ENCODE data around the gene MTCL1. TPM values are rescaled to one million over a fixed set of nuclear protein-coding genes. Genes with fewer than 3 reads are reported as not detected.

The MTCL1 gene
- total RNA-seq, 1 donor: 59.6 TPM

DNA sequence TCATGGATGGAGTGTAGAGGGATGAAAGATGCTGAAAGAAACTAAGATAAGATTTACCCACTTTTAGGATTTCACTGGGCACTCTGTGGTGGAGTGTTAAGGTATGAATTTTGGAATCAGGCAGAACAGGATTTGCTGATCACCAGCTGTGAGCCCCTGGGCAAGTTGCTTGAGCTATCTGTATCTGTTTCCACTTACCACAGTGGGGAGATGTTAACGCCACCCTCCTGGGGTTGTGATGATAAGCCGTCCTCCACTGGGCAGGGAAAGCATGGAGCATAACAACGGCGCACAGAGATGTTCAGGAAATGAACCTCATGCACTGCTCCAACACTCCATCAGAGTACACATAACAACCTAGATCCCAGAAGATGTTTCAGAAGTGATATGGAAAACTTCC lies 160.6 kb downstream of the MTCL1 start:
- TF ChIP-seq, protein P1, sequence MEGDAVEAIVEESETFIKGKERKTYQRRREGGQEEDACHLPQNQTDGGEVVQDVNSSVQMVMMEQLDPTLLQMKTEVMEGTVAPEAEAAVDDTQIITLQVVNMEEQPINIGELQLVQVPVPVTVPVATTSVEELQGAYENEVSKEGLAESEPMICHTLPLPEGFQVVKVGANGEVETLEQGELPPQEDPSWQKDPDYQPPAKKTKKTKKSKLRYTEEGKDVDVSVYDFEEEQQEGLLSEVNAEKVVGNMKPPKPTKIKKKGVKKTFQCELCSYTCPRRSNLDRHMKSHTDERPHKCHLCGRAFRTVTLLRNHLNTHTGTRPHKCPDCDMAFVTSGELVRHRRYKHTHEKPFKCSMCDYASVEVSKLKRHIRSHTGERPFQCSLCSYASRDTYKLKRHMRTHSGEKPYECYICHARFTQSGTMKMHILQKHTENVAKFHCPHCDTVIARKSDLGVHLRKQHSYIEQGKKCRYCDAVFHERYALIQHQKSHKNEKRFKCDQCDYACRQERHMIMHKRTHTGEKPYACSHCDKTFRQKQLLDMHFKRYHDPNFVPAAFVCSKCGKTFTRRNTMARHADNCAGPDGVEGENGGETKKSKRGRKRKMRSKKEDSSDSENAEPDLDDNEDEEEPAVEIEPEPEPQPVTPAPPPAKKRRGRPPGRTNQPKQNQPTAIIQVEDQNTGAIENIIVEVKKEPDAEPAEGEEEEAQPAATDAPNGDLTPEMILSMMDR (IDR thresholded peaks at IDR 0.05; ENCODE audit: insufficient read depth, low read depth, low read length): no peak
- DNase-seq (ENCODE audit: low read depth): no peak
- H3K4me3 ChIP-seq (ENCODE audit: low read depth, low read length): no peak overlapping the region

DNA sequence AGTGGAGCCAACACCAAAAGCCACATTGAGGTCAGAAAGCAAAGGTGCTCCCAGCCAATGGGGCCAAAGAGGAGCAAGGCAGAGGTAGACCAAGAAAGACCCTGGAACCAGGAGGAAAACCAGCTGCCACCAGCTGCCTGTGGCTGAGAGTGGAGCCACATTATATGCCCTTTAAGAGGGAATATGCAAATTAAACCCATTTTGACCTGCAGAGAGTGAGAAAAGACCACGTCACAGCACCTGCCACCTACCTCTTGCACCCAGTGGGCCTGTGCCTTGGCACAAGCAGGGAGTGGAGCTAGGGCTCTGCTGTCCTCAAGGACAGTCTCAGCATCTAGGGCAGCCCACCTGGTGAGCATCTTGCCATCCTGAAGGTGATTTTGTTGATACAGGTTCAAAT lies 161.3 kb downstream of the MTCL1 start:
- no peak overlapping the region for H3K4me3 ChIP-seq (ENCODE audit: low read depth, low read length)
- TF ChIP-seq, protein P1 (IDR thresholded peaks at IDR 0.05; ENCODE audit: insufficient read depth, low read depth, low read length): no peak
- no peak for DNase-seq (ENCODE audit: low read depth)

DNA sequence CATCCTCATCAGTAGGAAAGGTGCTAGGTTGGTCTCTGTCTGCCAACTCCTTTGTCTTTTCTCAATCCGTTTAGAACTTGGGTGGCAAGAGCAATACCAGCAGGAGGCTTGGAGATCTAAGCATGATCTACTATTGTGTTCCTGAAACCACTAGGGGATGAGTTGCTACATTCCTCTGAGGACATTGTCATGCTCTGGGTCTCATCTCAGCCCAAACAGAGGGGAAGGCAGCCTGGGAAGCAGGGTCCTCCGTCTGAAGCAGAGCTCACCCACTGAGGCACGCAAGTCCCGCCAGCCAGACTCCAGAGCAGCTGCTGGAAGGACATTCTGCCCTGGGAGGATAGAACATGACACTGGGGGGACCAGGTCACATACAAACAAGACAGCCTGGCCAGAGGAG lies 162.9 kb downstream of the MTCL1 start:
- TF ChIP-seq, protein P1 (IDR thresholded peaks at IDR 0.05; ENCODE audit: insufficient read depth, low read depth, low read length): no peak
- DNase-seq (ENCODE audit: low read depth): no peak
- H3K4me3 ChIP-seq (ENCODE audit: low read depth, low read length): no peak overlapping the region

DNA sequence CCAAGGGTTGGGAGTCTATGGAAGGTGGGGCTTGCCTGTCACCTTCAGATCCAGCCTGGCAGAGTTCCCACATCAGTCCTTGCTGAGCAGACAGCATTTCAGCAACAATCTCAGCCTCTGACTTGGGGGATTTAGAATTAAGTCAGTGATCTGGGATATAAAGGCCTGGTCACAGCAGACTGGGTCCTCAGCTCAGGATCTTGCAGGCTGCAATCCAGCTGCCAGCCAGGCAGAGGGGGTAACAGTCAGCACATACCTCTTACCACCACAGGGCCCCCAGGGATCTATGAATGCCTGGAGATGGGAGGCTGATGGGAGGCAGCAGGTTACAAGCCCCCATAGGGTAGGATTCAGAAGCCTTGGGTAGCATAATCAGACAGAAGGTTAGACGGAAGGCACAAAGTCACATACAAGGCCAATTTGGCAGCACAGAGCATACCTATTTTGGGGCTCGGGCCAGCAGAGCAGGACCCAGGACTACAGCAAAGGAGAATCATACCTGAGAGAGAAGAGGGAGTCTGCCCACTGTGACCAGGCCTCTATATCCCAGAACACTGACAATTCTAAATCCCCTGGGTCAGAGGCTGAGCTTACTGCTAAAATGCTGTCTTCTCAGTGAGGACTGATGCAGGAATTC lies 163.5 kb downstream of the MTCL1 start:
- H3K4me3 ChIP-seq (ENCODE audit: low read depth, low read length): no peak overlapping the region
- no peak for DNase-seq (ENCODE audit: low read depth)
- TF ChIP-seq, protein P1 (IDR thresholded peaks at IDR 0.05; ENCODE audit: insufficient read depth, low read depth, low read length): no peak

DNA sequence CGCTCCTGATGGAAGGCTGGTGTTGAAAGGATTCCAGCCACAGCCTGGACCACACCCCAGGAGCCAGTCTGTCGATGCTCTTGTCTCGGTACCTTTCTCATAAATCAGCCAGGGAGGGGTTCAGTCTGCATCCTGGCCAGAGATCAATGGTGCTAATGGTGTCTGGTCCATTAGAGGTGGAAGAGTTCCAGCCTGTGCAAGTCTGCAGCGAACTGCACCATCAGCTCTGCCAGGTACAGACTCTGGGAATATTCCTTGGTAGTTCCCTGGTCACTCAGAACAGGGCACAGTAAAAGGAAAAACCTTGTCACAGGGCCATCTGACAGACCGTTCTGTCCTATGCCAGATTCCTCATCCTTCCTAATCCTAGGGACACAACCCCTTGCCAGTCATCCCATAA lies 164.3 kb downstream of the MTCL1 start:
- H3K4me3 ChIP-seq (ENCODE audit: low read depth, low read length): no peak overlapping the region
- TF ChIP-seq, protein P1 (IDR thresholded peaks at IDR 0.05; ENCODE audit: insufficient read depth, low read depth, low read length): no peak

DNA sequence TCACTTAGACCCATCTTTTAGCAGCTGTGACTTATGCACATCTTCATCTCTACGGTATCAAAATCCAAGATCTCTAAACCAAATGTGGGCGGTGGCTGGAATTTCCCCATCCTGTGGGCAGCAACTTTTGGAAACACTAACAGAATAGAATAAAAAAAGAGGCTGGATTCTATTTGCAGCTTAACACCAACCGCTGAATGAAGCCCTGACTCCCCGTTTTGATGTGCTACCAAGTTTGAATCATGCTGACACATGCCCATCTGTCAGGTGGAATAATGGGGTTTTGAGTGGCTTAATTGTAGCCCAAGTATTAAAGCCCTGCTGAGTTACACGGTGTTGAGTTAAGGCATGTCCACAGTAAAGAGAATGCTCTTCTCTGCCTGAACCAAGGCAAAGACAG lies 165.2 kb downstream of the MTCL1 start:
- no peak for DNase-seq (ENCODE audit: low read depth)
- no peak overlapping the region for H3K4me3 ChIP-seq (ENCODE audit: low read depth, low read length)
- TF ChIP-seq, protein P1 (IDR thresholded peaks at IDR 0.05; ENCODE audit: insufficient read depth, low read depth, low read length): no peak

More for the DNA sequence above, 164.3 kb downstream of the MTCL1 start:
- no peak for DNase-seq (ENCODE audit: low read depth)

DNA sequence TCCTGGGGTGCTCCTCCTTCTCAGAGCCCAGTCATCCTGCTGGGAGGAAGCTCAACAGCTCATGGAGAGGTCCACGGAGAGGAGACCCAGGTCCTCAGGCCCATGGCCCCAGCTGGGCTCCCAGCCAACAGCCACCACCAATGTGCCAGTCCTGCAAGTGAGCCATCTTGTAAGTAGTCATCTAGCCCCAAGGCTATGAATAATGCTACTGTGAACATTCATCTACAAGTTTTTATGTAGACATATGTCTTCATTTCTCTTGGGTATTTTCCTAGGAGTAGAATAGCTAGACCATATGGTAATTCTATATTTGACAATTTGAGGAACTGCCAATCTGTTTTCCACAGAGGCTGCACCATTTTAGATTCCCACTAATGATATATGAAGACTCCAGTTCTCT lies 166.1 kb downstream of the MTCL1 start:
- no peak for DNase-seq (ENCODE audit: low read depth)
- no peak overlapping the region for H3K4me3 ChIP-seq (ENCODE audit: low read depth, low read length)
- TF ChIP-seq, protein P1 (IDR thresholded peaks at IDR 0.05; ENCODE audit: insufficient read depth, low read depth, low read length): no peak

All from fibroblast of villous mesenchyme (primary cell).